Activated CD8-positive, alpha-beta T cell treated with anti-CD3 and anti-CD28 coated beads for 36 hours (primary cell): ENCODE measurements around the gene COMT. TPM values are rescaled to one million over a fixed set of nuclear protein-coding genes. Genes with fewer than 3 reads are reported as not detected.

ENCODE experiments used
- ATAC-seq: fragments of 200-7000 bp; cut with Tn5 transposase; one replicate; pipeline ENCODE4 v1.10.0; 2021; ENCODE audit warnings: mild to moderate bottlenecking, moderate library complexity
- CTCF ChIA-PET: fragments of 350-600 bp; sonication (Branson Sonifier 250); formaldehyde crosslinking; loops from one replicate; lab custom pipeline; 2021; ENCODE audit warnings: antibody characterized with exemption; lab: Charles Lee
- POLR2A ChIA-PET: fragments of 350-600 bp; sonication (Branson Sonifier 250); formaldehyde crosslinking; loops from one replicate; lab custom pipeline; 2021; ENCODE audit warnings: antibody characterized with exemption; lab: Charles Lee
- DNase-seq: peaks from one replicate; pipeline ENCODE4 v3.0.0-alpha.2; 2020
- H3K27ac Mint-ChIP-seq: one replicate; pipeline ENCODE4 v1.8.0; 2021; ENCODE audit warnings: mild to moderate bottlenecking, mixed read lengths
- H3K27me3 Mint-ChIP-seq: one replicate; pipeline ENCODE4 v1.8.0; 2021; ENCODE audit warnings: mixed read lengths
- H3K36me3 Mint-ChIP-seq: one replicate; pipeline ENCODE4 v1.8.0; 2021; ENCODE audit warnings: low read depth, mixed read lengths
- H3K4me1 Mint-ChIP-seq: one replicate; pipeline ENCODE4 v1.8.0; 2021; ENCODE audit warnings: low read depth, mixed read lengths
- H3K4me3 Mint-ChIP-seq: one replicate; pipeline ENCODE4 v1.8.0; 2021; ENCODE audit warnings: mild to moderate bottlenecking, moderate library complexity, mixed read lengths
- H3K9me3 Mint-ChIP-seq: one replicate; pipeline ENCODE4 v1.8.0; 2021; ENCODE audit warnings: mixed read lengths
- CTCF ChIP-seq: fragments of 200-600 bp; IDR thresholded peaks from one replicate; pipeline ENCODE4 v1.8.0; 2022; ENCODE audit warnings: antibody characterized with exemption, mild to moderate bottlenecking
- intact Hi-C: fragments of 100-400 bp; cut with micrococcal nuclease; formaldehyde crosslinking; loops from one replicate; pipeline ENCODE4 v1.10.0; 2022
- total RNA-seq, 2 experiments: library from RNA; stranded (reverse); gene quantifications; one replicate each; pipeline ENCODE4 v1.2.3, GENCODE V29; 2021

The COMT gene
- total RNA-seq, 2 experiments from 2014 or later: 70.7 to 74.5 TPM

- intact Hi-C loops: no loop called here
- ChIA-PET CTCF (no interaction called here), POLR2A (no interaction called here)
- H3K27ac Mint-ChIP-seq: no peak overlapping the region
- DNase-seq: no peak
- H3K4me1 Mint-ChIP-seq: no peaks in the 10 kb centered on the region
- no peak for ATAC-seq
- no peak for TF ChIP-seq CTCF
- no peak overlapping the region for H3K4me3 Mint-ChIP-seq
- H3K9me3 Mint-ChIP-seq: no peaks in the 10 kb centered on the region
- H3K27me3 Mint-ChIP-seq: no peaks in the 10 kb centered on the region
- H3K36me3 Mint-ChIP-seq: no peaks in the 10 kb centered on the region
These were observed 53.5 kb downstream of the COMT start for GRCh38 chr22:19994851-19995610.

GRCh38 chr22:19995611-19996339, 54.2 kb downstream of the COMT start:
- TF ChIP-seq CTCF: no peak
- no peaks in the 10 kb centered on the region for H3K4me1 Mint-ChIP-seq
- ChIA-PET CTCF (no interaction called here), POLR2A (no interaction called here)
- H3K27ac Mint-ChIP-seq: no peak overlapping the region
- no peak for ATAC-seq
- H3K4me3 Mint-ChIP-seq: no peak overlapping the region
- intact Hi-C loops: no loop called here
- H3K36me3 Mint-ChIP-seq: no peaks in the 10 kb centered on the region
- H3K27me3 Mint-ChIP-seq: no peaks in the 10 kb centered on the region
- no peak for DNase-seq
- no peaks in the 10 kb centered on the region for H3K9me3 Mint-ChIP-seq

GRCh38 chr22:19996694-19997384, 55.3 kb downstream of the COMT start:
- DNase-seq (no peak), ATAC-seq (no peak)
- CTCF ChIA-PET: no interaction called here
- H3K4me1 Mint-ChIP-seq: no peaks in the 10 kb centered on the region
- H3K36me3 Mint-ChIP-seq: no peaks in the 10 kb centered on the region
- no peak overlapping the region for H3K27ac Mint-ChIP-seq
- no peaks in the 10 kb centered on the region for H3K27me3 Mint-ChIP-seq
- no peak overlapping the region for H3K4me3 Mint-ChIP-seq
- H3K9me3 Mint-ChIP-seq: no peaks in the 10 kb centered on the region
- POLR2A ChIA-PET: no interaction called here
- TF ChIP-seq CTCF: no peak
- intact Hi-C loops: no loop called here

- ATAC-seq (no peak), DNase-seq (no peak)
- intact Hi-C loops: no loop called here
- Mint-ChIP-seq H3K27me3 (no peaks in the 10 kb centered on the region), H3K36me3 (no peaks in the 10 kb centered on the region), H3K4me3 (no peak overlapping the region), H3K4me1 (no peaks in the 10 kb centered on the region), H3K27ac (no peak overlapping the region), H3K9me3 (no peaks in the 10 kb centered on the region)
- no peak for TF ChIP-seq CTCF
- POLR2A ChIA-PET: no interaction called here
- CTCF ChIA-PET: no interaction called here
These were observed 56.1 kb downstream of the COMT start for GRCh38 chr22:19997561-19998231.
